ENCODE results near the gene ZFAND2A.
"Not testable (repeated sequence)": the region's sequence is repeated elsewhere in the genome, so short reads cannot be mapped to it uniquely, and the experiment has no call there.

The ZFAND2A gene

GRCh38 chr7:1174881-1175596 is 15.0 kb upstream of the ZFAND2A start:
- DNase-seq = no peak

- no peak for DNase-seq
Measured at GRCh38 chr7:1174002-1174401, 14.0 kb upstream of the ZFAND2A start.

- no peak for DNase-seq
Measured at GRCh38 chr7:1172666-1173523, 12.9 kb upstream of the ZFAND2A start.

GRCh38 chr7:1171516-1171915 is 11.5 kb upstream of the ZFAND2A start:
- not testable (repeated sequence) for DNase-seq

- DNase-seq = no peak
Measured at GRCh38 chr7:1170741-1171501, 10.9 kb upstream of the ZFAND2A start.

GRCh38 chr7:1169409-1170368 is 9.7 kb upstream of the ZFAND2A start:
- DNase-seq = peak; percentile 79

GRCh38 chr7:1168422-1168821 is 8.4 kb upstream of the ZFAND2A start:
- DNase-seq = no peak

GRCh38 chr7:1164436-1164835 is 4.4 kb upstream of the ZFAND2A start:
- no peak for DNase-seq

- no peak for DNase-seq
Measured at GRCh38 chr7:1163121-1163520, 3.1 kb upstream of the ZFAND2A start.

GRCh38 chr7:1160670-1161021 is 650 bp upstream of the ZFAND2A start:
- no peak for DNase-seq

GRCh38 chr7:1159231-1159630 is 765 bp downstream of the ZFAND2A start:
- not testable (repeated sequence) for DNase-seq

- no peak for DNase-seq
Measured at GRCh38 chr7:1158203-1159126, 1.5 kb downstream of the ZFAND2A start.

- no peak for DNase-seq
Measured at GRCh38 chr7:1156782-1157535, 3.0 kb downstream of the ZFAND2A start.

- DNase-seq = not testable (repeated sequence)
Measured at GRCh38 chr7:1155818-1156781, 3.9 kb downstream of the ZFAND2A start.

- DNase-seq = no peak
Measured at GRCh38 chr7:1154172-1154739, 5.7 kb downstream of the ZFAND2A start.

- DNase-seq = no peak
Measured at GRCh38 chr7:1152492-1152891, 7.5 kb downstream of the ZFAND2A start.

GRCh38 chr7:1151653-1152425 is 8.2 kb downstream of the ZFAND2A start:
- no peak for DNase-seq

- DNase-seq = no peak
Measured at GRCh38 chr7:1151156-1151555, 8.8 kb downstream of the ZFAND2A start.

Data from right forelimb (tissue), 1 donor.